Coronary artery (tissue), 2 donors: ENCODE measurements around the gene PAMR1.

Experiments
- DNase-seq: peaks from one replicate; pipeline ENCODE4 v3.0.0-alpha.2; 2017; ENCODE audit warnings: low spot score
- H3K27ac ChIP-seq, 2 donors: fragments of 200-600 bp; sonication (generic); one replicate each; pipeline ENCODE4 v1.5.1; 2016 to 2019
- H3K4me3 ChIP-seq: fragments of 200-600 bp; sonication (generic); 2 replicates; pipeline ENCODE4 v1.5.1; 2016; ENCODE audit warnings: mild to moderate bottlenecking, moderate library complexity
- CTCF ChIP-seq: fragments of 200-600 bp; sonication (generic); IDR thresholded peaks from one replicate; pipeline ENCODE4 v1.5.1; 2019; ENCODE audit warnings: antibody characterized with exemption

Gene PAMR1

GRCh38 chr11:35463331-35463751 is 62.1 kb downstream of the PAMR1 start:
- no peak for DNase-seq
- Histone ChIP-seq H3K27ac (no peak overlapping the region), H3K4me3 (no peak overlapping the region)
- no peak for TF ChIP-seq CTCF

GRCh38 chr11:35461917-35462538 is 63.4 kb downstream of the PAMR1 start:
- no peak for DNase-seq
- TF ChIP-seq CTCF: no peak
- Histone ChIP-seq H3K27ac (no peak overlapping the region), H3K4me3 (no peak overlapping the region)

- no peak for TF ChIP-seq CTCF
- H3K27ac ChIP-seq: no peak overlapping the region
- no peak overlapping the region for H3K4me3 ChIP-seq
- no peak for DNase-seq
Measured at GRCh38 chr11:35459489-35459888, 65.9 kb downstream of the PAMR1 start.

- Histone ChIP-seq H3K27ac (no peak overlapping the region), H3K4me3 (no peak overlapping the region)
- TF ChIP-seq CTCF: no peak
- DNase-seq: no peak
Measured at GRCh38 chr11:35458846-35459245, 66.6 kb downstream of the PAMR1 start.

GRCh38 chr11:35454362-35454761 is 71.1 kb downstream of the PAMR1 start:
- Histone ChIP-seq H3K27ac (no peak overlapping the region), H3K4me3 (no peak overlapping the region)
- no peak for TF ChIP-seq CTCF
- DNase-seq: no peak

- no peak overlapping the region for H3K27ac ChIP-seq
- TF ChIP-seq CTCF: no peak
- H3K4me3 ChIP-seq: no peak overlapping the region
- no peak for DNase-seq
Measured at GRCh38 chr11:35436581-35437250, 88.7 kb downstream of the PAMR1 start.

- TF ChIP-seq CTCF: no peak
- H3K27ac ChIP-seq: no peak overlapping the region
- no peak overlapping the region for H3K4me3 ChIP-seq
- DNase-seq: no peak
Measured at GRCh38 chr11:35433588-35433987, 91.8 kb downstream of the PAMR1 start.
